ENCODE data around the gene GLO1.

DNA sequence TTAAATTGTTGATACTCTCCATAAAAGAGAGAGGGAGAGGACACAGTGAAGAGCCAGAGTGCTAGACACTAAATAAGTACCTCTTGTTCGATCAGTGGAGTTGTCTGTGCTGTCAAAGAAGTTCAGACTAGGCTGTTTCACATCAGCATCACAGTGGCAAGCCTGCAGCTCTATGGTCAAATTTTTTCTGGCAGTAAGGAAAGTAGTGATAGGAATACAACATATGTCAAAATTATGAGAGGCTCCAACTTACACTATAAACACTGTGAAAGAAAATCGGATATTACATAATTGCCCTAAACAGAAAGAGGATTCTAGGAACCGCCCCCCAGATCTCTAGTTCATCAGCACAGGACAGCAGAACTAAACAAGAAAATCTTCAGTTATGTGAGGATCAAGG is 35.3 kb upstream of the GLO1 start:
- TF ChIP-seq CTCF (IDR thresholded peaks at IDR 0.05 in 4 of 5, conservative IDR thresholded peaks at IDR 0.05 in 1 of 5) (no peak), POLR2A (IDR thresholded peaks at IDR 0.05) (no peak)
